WERI-Rb-1 (cell line): ENCODE results near the gene CPAMD8.
"Not testable (repeated sequence)": the region's sequence is repeated elsewhere in the genome, so short reads cannot be mapped to it uniquely, and the experiment has no call there.

ENCODE experiments used
- DNase-seq: peaks from one replicate; pipeline ENCODE4 v3.0.0-alpha.2; 2020
- H3K27ac ChIP-seq: fragments of 250-450 bp; sonication (Bioruptor Pico); 2 replicates; pipeline ENCODE4 v1.5.1; 2020; ENCODE audit warnings: mild to moderate bottlenecking, moderate library complexity
- H3K27me3 ChIP-seq: fragments of 250-450 bp; sonication (Bioruptor Pico); 2 replicates; pipeline ENCODE4 v1.5.1; 2021; ENCODE audit warnings: mild to moderate bottlenecking, low read depth, moderate library complexity; ENCODE audit not compliant: insufficient read depth, severe bottlenecking
- H3K36me3 ChIP-seq: fragments of 250-450 bp; sonication (Bioruptor Pico); 2 replicates; pipeline ENCODE4 v1.5.1; 2020; ENCODE audit warnings: mild to moderate bottlenecking, moderate library complexity
- H3K4me3 ChIP-seq: 2 replicates; pipeline ENCODE4 v1.5.1; 2011; ENCODE audit warnings: low read depth, mild to moderate bottlenecking, control low read depth, low read length
- H3K9me3 ChIP-seq: fragments of 250-450 bp; sonication (Bioruptor Pico); 2 replicates; pipeline ENCODE4 v1.5.1; 2021; ENCODE audit warnings: mild to moderate bottlenecking, moderate library complexity; ENCODE audit not compliant: severe bottlenecking
- CTCF ChIP-seq: IDR thresholded peaks from 2 replicates; pipeline ENCODE4 v1.5.1; 2011; ENCODE audit warnings: low read depth, mild to moderate bottlenecking, control low read depth, inconsistent platforms, low read length

The CPAMD8 gene

DNA sequence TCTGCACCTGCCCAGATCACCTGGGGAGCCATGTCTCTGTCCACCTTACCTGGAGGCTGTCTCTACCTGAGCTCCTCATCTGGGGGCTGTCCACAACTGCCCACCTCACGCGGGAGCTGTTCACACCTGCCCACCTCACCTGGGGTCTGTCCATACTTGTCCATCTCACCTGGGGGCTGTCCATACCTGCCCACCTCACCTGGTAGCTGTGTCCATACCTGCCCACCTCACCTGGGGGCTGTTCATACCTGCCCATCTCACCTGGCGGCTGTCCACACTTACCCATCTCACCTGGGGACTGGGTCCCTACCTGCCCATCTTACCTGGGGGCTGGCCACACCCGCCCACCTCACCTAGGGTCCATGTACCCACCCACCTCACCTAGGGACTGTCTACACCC, 10.0 kb upstream of the CPAMD8 start:
- no peak for DNase-seq
- Histone ChIP-seq H3K27ac (no peak overlapping the region), H3K9me3 (no peaks in the 10 kb centered on the region), H3K27me3 (no peaks in the 10 kb centered on the region), H3K36me3 (no peaks in the 10 kb centered on the region), H3K4me3 (no peak overlapping the region)
- no peak for TF ChIP-seq CTCF

DNA sequence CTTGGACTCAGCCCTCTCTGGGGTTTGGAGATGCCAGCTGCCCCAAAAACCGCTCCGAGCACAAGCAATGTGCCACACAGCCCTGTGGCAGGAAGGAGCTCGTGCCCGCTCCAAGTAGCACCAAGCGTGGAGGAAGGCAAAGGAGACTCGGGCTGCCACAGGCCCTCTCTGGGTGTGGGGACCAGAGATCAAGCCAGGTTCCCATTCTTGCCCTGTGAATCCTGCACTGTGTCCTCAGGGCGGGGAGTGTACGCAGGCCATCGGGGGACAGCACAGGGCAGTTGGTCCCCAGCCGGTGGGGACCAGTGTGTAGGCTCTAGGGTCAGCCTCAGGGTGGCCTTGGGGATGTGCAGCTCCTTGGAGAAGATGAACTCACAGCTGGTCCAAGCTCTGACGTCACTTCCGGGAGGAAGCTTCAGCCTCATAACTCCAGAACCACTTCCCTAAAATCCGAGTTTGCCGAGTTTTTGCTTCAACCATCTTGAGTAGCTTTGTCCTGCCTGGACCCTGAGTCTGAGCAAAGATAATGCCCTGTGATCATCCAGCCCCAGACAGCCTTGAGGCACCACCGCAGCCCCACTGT, 9.3 kb upstream of the CPAMD8 start:
- DNase-seq = no peak
- Histone ChIP-seq H3K4me3 (no peak overlapping the region), H3K9me3 (no peaks in the 10 kb centered on the region), H3K27me3 (no peaks in the 10 kb centered on the region), H3K27ac (no peak overlapping the region), H3K36me3 (no peaks in the 10 kb centered on the region)
- no peak for TF ChIP-seq CTCF

DNA sequence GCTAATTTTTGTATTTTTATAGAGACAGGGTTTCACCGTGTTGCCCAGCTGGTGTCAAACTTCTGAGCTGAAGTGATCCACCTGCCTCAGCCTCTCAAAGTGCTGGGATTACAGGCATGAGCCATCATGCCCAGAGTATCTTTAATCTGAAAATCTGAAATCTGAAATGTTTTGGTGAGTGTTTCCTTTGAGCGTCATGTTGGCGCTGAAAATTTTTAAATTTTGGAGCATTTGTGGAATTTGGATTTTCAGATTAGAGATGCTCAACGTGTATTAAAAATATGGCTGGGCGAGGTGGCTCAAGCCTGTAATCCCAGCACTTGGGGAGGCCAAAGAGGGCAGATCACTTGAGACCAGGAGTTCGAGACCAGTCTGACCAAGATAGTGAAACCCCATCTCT, 5.1 kb upstream of the CPAMD8 start:
- Histone ChIP-seq H3K4me3 (no peak overlapping the region), H3K27me3 (no peaks in the 10 kb centered on the region), H3K36me3 (no peaks in the 10 kb centered on the region), H3K9me3 (no peaks in the 10 kb centered on the region), H3K27ac (no peak overlapping the region)
- no peak for DNase-seq
- no peak for TF ChIP-seq CTCF

GRCh38 chr19:17027535-17027975, 945 bp upstream of the CPAMD8 start:
- Histone ChIP-seq H3K4me3 (no peak overlapping the region), H3K27ac (no peak overlapping the region), H3K36me3 (no peaks in the 10 kb centered on the region), H3K27me3 (no peaks in the 10 kb centered on the region), H3K9me3 (peaks cover 13% of the 10 kb centered on the region)
- no peak for TF ChIP-seq CTCF
- no peak for DNase-seq

GRCh38 chr19:17025991-17026658, 485 bp downstream of the CPAMD8 start:
- Histone ChIP-seq H3K9me3 (peaks cover 14% of the 10 kb centered on the region), H3K27me3 (no peaks in the 10 kb centered on the region), H3K27ac (no peak overlapping the region), H3K36me3 (no peaks in the 10 kb centered on the region), H3K4me3 (peak overlapping the region; percentile 38)
- no peak for DNase-seq
- TF ChIP-seq CTCF = no peak

DNA sequence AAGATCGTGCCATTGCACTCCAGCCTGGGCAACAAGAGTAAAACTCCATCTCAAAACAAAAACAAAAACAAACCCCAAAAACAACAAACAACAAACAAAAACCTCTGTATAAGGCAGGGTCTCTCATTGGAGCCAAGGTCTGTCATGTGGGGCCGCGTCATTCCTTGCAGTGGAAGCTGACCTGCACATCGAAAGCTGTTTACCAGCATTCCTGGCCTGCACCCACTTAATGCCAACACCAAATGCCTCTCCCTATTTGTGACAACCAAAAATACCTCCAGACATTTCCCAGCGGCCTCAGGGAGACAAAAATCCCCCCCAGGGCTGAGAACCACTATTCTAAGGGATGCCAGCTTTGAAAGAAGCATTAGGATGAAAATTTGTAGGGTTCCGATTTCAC, 1.2 kb downstream of the CPAMD8 start:
- TF ChIP-seq CTCF = no peak
- H3K27ac ChIP-seq = no peak overlapping the region

DNA sequence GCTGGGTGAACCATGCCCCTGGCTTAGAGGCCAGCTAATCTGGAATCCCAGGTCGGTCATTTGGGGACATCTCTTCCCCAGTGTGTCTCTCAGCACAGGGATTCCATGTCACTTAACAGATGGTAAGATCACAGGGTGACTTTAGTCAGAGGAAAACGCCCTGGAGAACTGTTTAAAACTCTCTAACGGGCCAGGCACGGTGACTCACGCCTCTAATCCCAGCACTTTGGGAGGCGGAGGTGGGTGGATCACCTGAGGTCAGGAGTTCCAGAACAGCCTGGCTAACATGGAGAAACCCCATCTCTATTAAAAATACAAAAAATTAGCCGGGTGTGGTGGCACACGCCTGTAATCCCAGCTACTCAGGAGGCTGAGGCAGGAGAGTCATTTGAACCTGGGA, 1.7 kb downstream of the CPAMD8 start:
- H3K36me3 ChIP-seq, H3K4me3 ChIP-seq, H3K27me3 ChIP-seq, H3K27ac ChIP-seq: not testable (repeated sequence)
- peaks cover 14% of the 10 kb centered on the region for H3K9me3 ChIP-seq
- DNase-seq = peak; percentile 81

More for the DNA sequence above, 1.2 kb downstream of the CPAMD8 start:
- Histone ChIP-seq H3K27me3 (no peaks in the 10 kb centered on the region), H3K9me3 (peaks cover 14% of the 10 kb centered on the region), H3K36me3 (no peaks in the 10 kb centered on the region), H3K4me3 (no peak overlapping the region)
- no peak for DNase-seq
